KMS-11 (cell line): Measurements from ENCODE around the gene TCHH.
"Not testable (repeated sequence)": the region's sequence is repeated elsewhere in the genome, so short reads cannot be mapped to it uniquely, and the experiment has no call there.

ENCODE experiments used
- H2AFZ ChIP-seq: fragments of 200-600 bp; sonication (generic); 2 replicates; pipeline ENCODE4 v1.6.1; 2016; ENCODE audit warnings: antibody characterized with exemption, mixed run types, low read depth
- H3K27ac ChIP-seq: fragments of 200-600 bp; sonication (generic); 2 replicates; pipeline ENCODE4 v1.6.1; 2016; ENCODE audit warnings: mild to moderate bottlenecking, mixed run types
- H3K27me3 ChIP-seq: fragments of 200-600 bp; sonication (generic); 2 replicates; pipeline ENCODE4 v1.6.1; 2017; ENCODE audit warnings: mild to moderate bottlenecking, low read depth, mixed run types, moderate library complexity; ENCODE audit not compliant: insufficient read depth
- H3K36me3 ChIP-seq: fragments of 200-600 bp; sonication (generic); 2 replicates; pipeline ENCODE4 v1.6.1; 2017; ENCODE audit warnings: mild to moderate bottlenecking, mixed run types; ENCODE audit not compliant: insufficient read depth
- H3K4me1 ChIP-seq: fragments of 200-600 bp; sonication (generic); 2 replicates; pipeline ENCODE4 v1.6.1; 2016; ENCODE audit warnings: mild to moderate bottlenecking, low read depth, mixed run types; ENCODE audit not compliant: poor library complexity, severe bottlenecking
- H3K4me2 ChIP-seq: fragments of 200-600 bp; sonication (generic); 2 replicates; pipeline ENCODE4 v1.7.0; 2016; ENCODE audit warnings: mild to moderate bottlenecking, mixed run types
- H3K4me3 ChIP-seq: fragments of 200-600 bp; sonication (generic); IDR thresholded peaks from 2 replicates; pipeline ENCODE4 v1.6.1; 2017; ENCODE audit warnings: low read depth, low read length, mixed read lengths; ENCODE audit not compliant: insufficient read depth
- H3K79me2 ChIP-seq: fragments of 200-600 bp; sonication (generic); 2 replicates; pipeline ENCODE4 v1.6.1; 2016; ENCODE audit warnings: low read depth, mixed run types; ENCODE audit not compliant: insufficient read depth
- H3K9ac ChIP-seq: fragments of 200-600 bp; sonication (generic); 2 replicates; pipeline ENCODE4 v1.6.1; 2016; ENCODE audit warnings: mild to moderate bottlenecking, mixed run types
- H4K20me1 ChIP-seq: fragments of 200-600 bp; sonication (generic); 2 replicates; pipeline ENCODE4 v1.6.1; 2016; ENCODE audit warnings: mild to moderate bottlenecking, mixed run types; ENCODE audit not compliant: insufficient read depth
- TF ChIP-seq, protein P1 (sequence below): fragments of 200-600 bp; sonication (generic); conservative IDR thresholded peaks from 2 replicates; pipeline ENCODE4 v1.6.1; 2017; ENCODE audit warnings: low read depth, mild to moderate bottlenecking, antibody characterized with exemption, low read length, moderate library complexity, mixed read lengths

The TCHH gene

DNA sequence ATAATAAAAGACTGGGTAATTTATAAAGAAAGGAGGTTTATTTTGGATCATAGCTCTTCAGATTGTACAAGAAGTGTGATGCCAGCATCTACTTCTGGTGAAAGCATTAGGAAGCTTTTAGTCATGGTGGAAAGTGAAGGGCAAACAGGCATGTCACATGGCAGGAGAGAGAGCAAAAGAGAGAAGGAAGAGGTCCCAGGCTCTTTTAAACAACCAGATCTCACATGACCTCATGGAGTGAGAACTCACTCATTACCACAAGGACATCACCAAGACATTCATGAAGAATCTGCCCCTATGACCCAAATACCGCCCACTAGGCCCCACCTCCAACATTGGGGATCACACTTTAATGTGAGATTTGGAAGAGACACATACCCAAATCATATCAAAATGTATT lies 33.7 kb upstream of the TCHH start:
- H3K27me3 ChIP-seq, result no peaks in the 10 kb centered on the region
- TF ChIP-seq, protein P1, sequence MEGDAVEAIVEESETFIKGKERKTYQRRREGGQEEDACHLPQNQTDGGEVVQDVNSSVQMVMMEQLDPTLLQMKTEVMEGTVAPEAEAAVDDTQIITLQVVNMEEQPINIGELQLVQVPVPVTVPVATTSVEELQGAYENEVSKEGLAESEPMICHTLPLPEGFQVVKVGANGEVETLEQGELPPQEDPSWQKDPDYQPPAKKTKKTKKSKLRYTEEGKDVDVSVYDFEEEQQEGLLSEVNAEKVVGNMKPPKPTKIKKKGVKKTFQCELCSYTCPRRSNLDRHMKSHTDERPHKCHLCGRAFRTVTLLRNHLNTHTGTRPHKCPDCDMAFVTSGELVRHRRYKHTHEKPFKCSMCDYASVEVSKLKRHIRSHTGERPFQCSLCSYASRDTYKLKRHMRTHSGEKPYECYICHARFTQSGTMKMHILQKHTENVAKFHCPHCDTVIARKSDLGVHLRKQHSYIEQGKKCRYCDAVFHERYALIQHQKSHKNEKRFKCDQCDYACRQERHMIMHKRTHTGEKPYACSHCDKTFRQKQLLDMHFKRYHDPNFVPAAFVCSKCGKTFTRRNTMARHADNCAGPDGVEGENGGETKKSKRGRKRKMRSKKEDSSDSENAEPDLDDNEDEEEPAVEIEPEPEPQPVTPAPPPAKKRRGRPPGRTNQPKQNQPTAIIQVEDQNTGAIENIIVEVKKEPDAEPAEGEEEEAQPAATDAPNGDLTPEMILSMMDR, result no peak
- no peak overlapping the region for H3K9ac ChIP-seq
- H3K36me3 ChIP-seq, result no peaks in the 10 kb centered on the region
- no peak overlapping the region for H3K4me2 ChIP-seq
- H3K4me3 ChIP-seq, result no peak overlapping the region
- H3K27ac ChIP-seq, result no peak overlapping the region
- H3K79me2 ChIP-seq, result no peaks in the 10 kb centered on the region
- H3K4me1 ChIP-seq, result no peaks in the 10 kb centered on the region
- H2AFZ ChIP-seq, result no peak overlapping the region
- H4K20me1 ChIP-seq, result no peaks in the 10 kb centered on the region

- Histone ChIP-seq H3K9ac (no peak overlapping the region), H3K4me2 (no peak overlapping the region), H3K79me2 (no peaks in the 10 kb centered on the region), H3K4me1 (peaks cover 7% of the 10 kb centered on the region), H2AFZ (no peak overlapping the region), H4K20me1 (no peaks in the 10 kb centered on the region), H3K27ac (no peak overlapping the region), H3K4me3 (peak overlapping the region; percentile 15), H3K36me3 (no peaks in the 10 kb centered on the region), H3K27me3 (no peaks in the 10 kb centered on the region)
- TF ChIP-seq, protein P1, result no peak
Observed at GRCh38 chr1:152148051-152148450, 32.8 kb upstream of the TCHH start.

DNA sequence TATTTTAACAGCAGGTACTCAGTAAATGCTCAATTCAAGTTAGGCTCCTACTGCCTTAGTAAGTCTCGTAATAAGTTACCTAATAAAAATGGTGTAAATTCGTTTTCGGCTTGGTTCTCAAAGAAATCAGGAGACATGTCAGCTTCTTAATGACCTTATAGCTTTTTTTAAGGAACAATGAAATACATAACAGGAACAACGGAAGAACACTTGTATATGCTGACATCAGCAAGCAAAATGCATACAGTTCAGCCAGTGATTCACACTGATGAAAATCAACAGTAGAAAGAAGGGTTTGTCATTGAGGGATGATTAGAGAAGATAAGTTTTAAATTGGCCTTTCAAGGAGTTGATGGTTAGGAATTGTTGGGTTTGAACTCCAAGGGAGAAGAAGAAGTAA lies 30.5 kb upstream of the TCHH start:
- Histone ChIP-seq H3K79me2 (no peaks in the 10 kb centered on the region), H3K27ac (no peak overlapping the region), H3K4me2 (no peak overlapping the region), H3K4me3 (no peak overlapping the region), H4K20me1 (no peaks in the 10 kb centered on the region), H3K9ac (no peak overlapping the region), H2AFZ (no peak overlapping the region), H3K36me3 (no peaks in the 10 kb centered on the region), H3K27me3 (no peaks in the 10 kb centered on the region), H3K4me1 (peaks cover 9% of the 10 kb centered on the region)
- TF ChIP-seq, protein P1, result no peak

DNA sequence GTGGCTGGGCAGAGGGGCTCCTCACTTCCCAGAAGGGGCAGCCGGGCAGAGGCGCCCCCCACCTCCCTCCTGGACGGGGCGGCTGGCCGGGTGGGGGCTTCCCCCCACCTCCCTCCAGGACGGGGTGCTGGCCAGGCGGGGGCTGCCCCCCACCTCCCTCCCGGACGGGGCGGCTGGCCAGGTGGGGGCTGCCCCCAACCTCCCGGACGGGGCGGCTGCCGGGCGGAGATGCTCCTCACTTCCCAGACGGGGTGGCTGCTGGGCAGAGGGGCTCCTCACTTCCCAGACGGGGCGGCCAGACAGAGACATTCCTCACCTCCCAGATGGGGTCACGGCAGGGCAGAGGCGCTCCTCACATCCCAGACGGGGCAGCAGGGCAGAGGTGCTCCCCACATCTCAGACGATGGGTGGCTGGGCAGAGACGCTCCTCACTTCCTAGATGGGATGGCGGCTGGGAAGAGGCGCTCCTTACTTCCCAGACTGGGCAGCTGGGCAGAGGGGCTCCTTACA lies 29.5 kb upstream of the TCHH start:
- H2AFZ ChIP-seq, H3K27ac ChIP-seq, H3K4me1 ChIP-seq, H3K9ac ChIP-seq, H4K20me1 ChIP-seq, H3K4me2 ChIP-seq, H3K4me3 ChIP-seq, H3K27me3 ChIP-seq, H3K36me3 ChIP-seq, H3K79me2 ChIP-seq: not testable (repeated sequence)

GRCh38 chr1:152143150-152143887 lies 28.1 kb upstream of the TCHH start:
- no peaks in the 10 kb centered on the region for H3K36me3 ChIP-seq
- H3K4me2 ChIP-seq, result no peak overlapping the region
- no peak overlapping the region for H3K4me3 ChIP-seq
- no peaks in the 10 kb centered on the region for H3K27me3 ChIP-seq
- H3K79me2 ChIP-seq, result no peaks in the 10 kb centered on the region
- H3K4me1 ChIP-seq, result peaks cover 9% of the 10 kb centered on the region
- TF ChIP-seq, protein P1, result no peak
- H3K27ac ChIP-seq, result no peak overlapping the region
- no peaks in the 10 kb centered on the region for H4K20me1 ChIP-seq
- H3K9ac ChIP-seq, result no peak overlapping the region
- no peak overlapping the region for H2AFZ ChIP-seq
